ENCODE data around the gene CAMK2D. TPM values are rescaled to one million over a fixed set of nuclear protein-coding genes. Genes with fewer than 3 reads are reported as not detected.
A peak's percentile ranks its signal among the peaks of the same experiment; 100 is the strongest.

Gene CAMK2D
- total and polyA plus RNA-seq, 2 donors from 2014 or later: 9.1 to 34.7 TPM

DNA sequence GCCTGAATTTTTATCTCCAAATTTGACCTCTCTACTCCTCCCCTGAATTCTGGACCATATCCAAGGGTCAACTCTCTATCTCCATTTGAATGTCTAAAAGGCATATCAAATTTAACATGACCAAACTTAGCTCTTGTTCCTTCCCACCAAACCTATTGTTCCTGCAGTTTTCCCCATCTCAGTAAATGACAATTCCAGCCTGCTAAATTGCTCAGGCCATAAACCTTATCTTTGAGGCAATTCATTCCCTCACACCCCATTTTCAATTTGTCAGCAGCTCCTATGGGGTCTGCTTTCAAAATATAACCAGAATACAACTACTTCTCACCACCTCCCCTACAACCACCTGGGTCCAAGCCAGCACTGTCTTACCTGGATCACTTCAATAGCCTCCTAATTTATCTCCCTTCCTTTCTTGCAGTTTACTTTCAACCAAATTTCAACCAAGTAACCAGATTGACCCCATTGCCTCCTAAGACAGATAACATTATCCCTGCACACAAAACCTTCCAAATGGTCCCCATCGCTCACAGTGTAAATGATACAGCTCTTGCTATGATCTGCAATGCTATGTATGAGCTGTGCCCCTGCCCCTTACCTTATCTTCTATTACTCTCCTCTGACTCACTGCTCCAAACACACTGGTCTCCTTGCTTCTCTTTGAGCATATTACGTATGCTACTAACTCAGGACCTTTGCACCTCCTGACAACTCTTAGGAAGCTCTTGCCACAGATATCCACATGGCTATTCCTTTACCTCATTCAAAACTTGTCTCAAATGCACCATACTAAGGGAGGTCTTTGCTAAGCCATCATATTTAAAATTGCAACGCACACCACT is 66.0 kb downstream of the CAMK2D start:
- DNase-seq: no peak
- H3K4me1 ChIP-seq (ENCODE audit: control insufficient read depth in 2 of 3, insufficient read depth in 2 of 3, low read depth in 1 of 3, low read length in 3 of 3): no peaks in the 10 kb centered on the region
- no peak for FAIRE-seq
- H3K27me3 ChIP-seq (ENCODE audit: control insufficient read depth, insufficient read depth, low read length): no peaks in the 10 kb centered on the region
- intact Hi-C loops (cut with DNase I): no loop called here
- no peak overlapping the region for H3K4me3 ChIP-seq (ENCODE audit: low read length in 3 of 3)
- no peak overlapping the region for H3K27ac ChIP-seq (ENCODE audit: low read depth in 2 of 2, low read length in 2 of 2)
- H3K36me3 ChIP-seq (ENCODE audit: control insufficient read depth in 2 of 3, insufficient read depth in 3 of 3, low read length in 3 of 3): no peaks in the 10 kb centered on the region
- H3K9me3 ChIP-seq (ENCODE audit: control insufficient read depth in 2 of 3, insufficient read depth in 1 of 3, low read length in 3 of 3): no peaks in the 10 kb centered on the region
- TF ChIP-seq, protein P1, sequence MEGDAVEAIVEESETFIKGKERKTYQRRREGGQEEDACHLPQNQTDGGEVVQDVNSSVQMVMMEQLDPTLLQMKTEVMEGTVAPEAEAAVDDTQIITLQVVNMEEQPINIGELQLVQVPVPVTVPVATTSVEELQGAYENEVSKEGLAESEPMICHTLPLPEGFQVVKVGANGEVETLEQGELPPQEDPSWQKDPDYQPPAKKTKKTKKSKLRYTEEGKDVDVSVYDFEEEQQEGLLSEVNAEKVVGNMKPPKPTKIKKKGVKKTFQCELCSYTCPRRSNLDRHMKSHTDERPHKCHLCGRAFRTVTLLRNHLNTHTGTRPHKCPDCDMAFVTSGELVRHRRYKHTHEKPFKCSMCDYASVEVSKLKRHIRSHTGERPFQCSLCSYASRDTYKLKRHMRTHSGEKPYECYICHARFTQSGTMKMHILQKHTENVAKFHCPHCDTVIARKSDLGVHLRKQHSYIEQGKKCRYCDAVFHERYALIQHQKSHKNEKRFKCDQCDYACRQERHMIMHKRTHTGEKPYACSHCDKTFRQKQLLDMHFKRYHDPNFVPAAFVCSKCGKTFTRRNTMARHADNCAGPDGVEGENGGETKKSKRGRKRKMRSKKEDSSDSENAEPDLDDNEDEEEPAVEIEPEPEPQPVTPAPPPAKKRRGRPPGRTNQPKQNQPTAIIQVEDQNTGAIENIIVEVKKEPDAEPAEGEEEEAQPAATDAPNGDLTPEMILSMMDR (IDR thresholded peaks at IDR 0.05; ENCODE audit: borderline replicate concordance, extremely low read depth, insufficient read depth): no peak
- no peak overlapping the region for H3K9ac ChIP-seq (ENCODE audit: low read length in 3 of 3)

GRCh38 chr4:113694008-113694407 is 67.5 kb downstream of the CAMK2D start:
- intact Hi-C loops (cut with DNase I): no loop called here
- TF ChIP-seq, protein P1 (IDR thresholded peaks at IDR 0.05; ENCODE audit: borderline replicate concordance, extremely low read depth, insufficient read depth): no peak
- Histone ChIP-seq H3K9me3 (ENCODE audit: control insufficient read depth in 2 of 3, insufficient read depth in 1 of 3, low read length in 3 of 3) (no peaks in the 10 kb centered on the region), H3K27me3 (ENCODE audit: control insufficient read depth, insufficient read depth, low read length) (no peaks in the 10 kb centered on the region), H3K4me3 (ENCODE audit: low read length in 3 of 3) (no peak overlapping the region), H3K4me1 (ENCODE audit: control insufficient read depth in 2 of 3, insufficient read depth in 2 of 3, low read depth in 1 of 3, low read length in 3 of 3) (no peaks in the 10 kb centered on the region), H3K36me3 (ENCODE audit: control insufficient read depth in 2 of 3, insufficient read depth in 3 of 3, low read length in 3 of 3) (no peaks in the 10 kb centered on the region), H3K27ac (ENCODE audit: low read depth in 2 of 2, low read length in 2 of 2) (no peak overlapping the region), H3K9ac (ENCODE audit: low read length in 3 of 3) (no peak overlapping the region)
- no peak for FAIRE-seq
- DNase-seq: peak in 2 of 5 donors; percentile 69 to 85

GRCh38 chr4:113692809-113693411 is 68.6 kb downstream of the CAMK2D start:
- Histone ChIP-seq H3K4me1 (ENCODE audit: control insufficient read depth in 2 of 3, insufficient read depth in 2 of 3, low read depth in 1 of 3, low read length in 3 of 3) (no peaks in the 10 kb centered on the region), H3K9me3 (ENCODE audit: control insufficient read depth in 2 of 3, insufficient read depth in 1 of 3, low read length in 3 of 3) (no peaks in the 10 kb centered on the region), H3K27ac (ENCODE audit: low read depth in 2 of 2, low read length in 2 of 2) (no peak overlapping the region), H3K27me3 (ENCODE audit: control insufficient read depth, insufficient read depth, low read length) (no peaks in the 10 kb centered on the region), H3K36me3 (ENCODE audit: control insufficient read depth in 2 of 3, insufficient read depth in 3 of 3, low read length in 3 of 3) (no peaks in the 10 kb centered on the region), H3K4me3 (ENCODE audit: low read length in 3 of 3) (no peak overlapping the region), H3K9ac (ENCODE audit: low read length in 3 of 3) (no peak overlapping the region)
- DNase-seq: no peak
- FAIRE-seq: no peak
- TF ChIP-seq, protein P1 (IDR thresholded peaks at IDR 0.05; ENCODE audit: borderline replicate concordance, extremely low read depth, insufficient read depth): no peak
- intact Hi-C loops (cut with DNase I): no loop called here
